Immature natural killer cell (primary cell): ENCODE data around the gene OTOP2. TPM values are rescaled to one million over a fixed set of nuclear protein-coding genes. Genes with fewer than 3 reads are reported as not detected.
"Not testable (repeated sequence)": the region's sequence is repeated elsewhere in the genome, so short reads cannot be mapped to it uniquely, and the experiment has no call there.

Experiments used
- DNase-seq, 3 donors: peaks; one replicate each; pipeline ENCODE4 v3.0.0; 2022; ENCODE audit warnings: mixed read lengths in 1 of 3
- H3K27ac Mint-ChIP-seq, 6 donors: one replicate each; pipeline ENCODE4 v1.8.0; 2020; ENCODE audit warnings: mixed read lengths in 6 of 6, mild to moderate bottlenecking in 5 of 6, inconsistent platforms in 4 of 6, moderate library complexity in 3 of 6
- H3K27me3 Mint-ChIP-seq, 3 donors: one replicate each; pipeline ENCODE4 v1.8.0; 2020 to 2021; ENCODE audit warnings: low read depth in 3 of 3, mild to moderate bottlenecking in 3 of 3, mixed read lengths in 3 of 3, moderate library complexity in 3 of 3, inconsistent platforms in 1 of 3
- H3K36me3 Mint-ChIP-seq, 3 donors: one replicate each; pipeline ENCODE4 v1.8.0; 2020; ENCODE audit warnings: mixed read lengths in 3 of 3, inconsistent platforms in 2 of 3, mild to moderate bottlenecking in 2 of 3
- H3K4me1 Mint-ChIP-seq, 2 donors: one replicate each; pipeline ENCODE4 v1.8.0; 2020; ENCODE audit warnings: inconsistent platforms in 2 of 2, mild to moderate bottlenecking in 2 of 2, mixed read lengths in 2 of 2, moderate library complexity in 1 of 2
- H3K4me3 Mint-ChIP-seq, 5 donors: one replicate each; pipeline ENCODE4 v1.8.0; 2020; ENCODE audit warnings: mild to moderate bottlenecking in 5 of 5, mixed read lengths in 5 of 5, inconsistent platforms in 3 of 5, moderate library complexity in 3 of 5
- H3K9me3 Mint-ChIP-seq, 6 donors: one replicate each; pipeline ENCODE4 v1.8.0; 2020; ENCODE audit warnings: mild to moderate bottlenecking in 6 of 6, mixed read lengths in 6 of 6, inconsistent platforms in 4 of 6, moderate library complexity in 3 of 6
- polyA plus RNA-seq, 3 donors: library from polyadenylated mRNA; unstranded; fragments of 300-500 nt; fragmentation: Illumina TruSeq; gene quantifications; one replicate each; pipeline ENCODE4 v1.2.3, GENCODE V29; 2021

The OTOP2 gene
- polyA plus RNA-seq, 3 donors from 2014 or later, result not detected

DNA sequence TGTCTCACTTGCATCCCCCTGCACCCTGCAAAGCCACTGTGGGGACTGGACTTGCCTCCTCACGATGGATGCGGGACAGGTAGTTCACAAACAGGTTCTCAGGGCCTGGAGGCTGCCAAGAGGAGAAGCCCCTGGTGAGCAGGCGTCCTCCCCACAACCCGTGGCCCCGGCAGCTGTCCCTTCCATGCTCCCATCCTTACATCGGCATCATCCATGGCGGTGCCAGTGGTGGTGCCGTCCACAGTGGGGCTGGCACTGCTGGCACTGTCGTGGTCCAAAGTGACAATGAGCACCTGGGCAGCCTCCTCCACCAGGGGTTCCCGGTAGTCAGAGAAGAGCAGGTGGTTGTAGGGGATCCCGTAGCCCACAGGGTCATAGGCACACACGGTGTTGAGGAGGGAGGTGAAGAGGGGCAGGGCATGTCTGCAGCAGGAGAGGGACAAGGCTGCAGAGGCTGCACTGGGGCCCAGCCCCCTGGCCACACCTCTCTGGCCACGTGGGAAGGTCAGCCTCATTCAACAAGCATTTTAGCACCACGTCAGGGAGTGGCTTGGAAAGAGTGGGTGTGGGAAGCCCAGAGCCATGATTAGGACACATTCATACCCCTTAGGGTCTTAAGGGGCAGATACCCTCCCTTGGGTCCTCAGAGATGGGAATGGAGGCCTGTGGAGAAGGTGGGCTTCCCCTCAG lies 35.9 kb downstream of the OTOP2 start:
- Mint-ChIP-seq H3K4me1 (peaks cover 3 to 5% of the 10 kb centered on the region in 2 donors), H3K4me3 (no peak overlapping the region), H3K27ac (peak overlapping the region in 1 of 6 donors; percentile 46), H3K36me3 (no peaks in the 10 kb centered on the region), H3K9me3 (no peaks in the 10 kb centered on the region), H3K27me3 (peaks cover 0 to 3% (median 2%) of the 10 kb centered on the region in 3 donors)
- no peak for DNase-seq

DNA sequence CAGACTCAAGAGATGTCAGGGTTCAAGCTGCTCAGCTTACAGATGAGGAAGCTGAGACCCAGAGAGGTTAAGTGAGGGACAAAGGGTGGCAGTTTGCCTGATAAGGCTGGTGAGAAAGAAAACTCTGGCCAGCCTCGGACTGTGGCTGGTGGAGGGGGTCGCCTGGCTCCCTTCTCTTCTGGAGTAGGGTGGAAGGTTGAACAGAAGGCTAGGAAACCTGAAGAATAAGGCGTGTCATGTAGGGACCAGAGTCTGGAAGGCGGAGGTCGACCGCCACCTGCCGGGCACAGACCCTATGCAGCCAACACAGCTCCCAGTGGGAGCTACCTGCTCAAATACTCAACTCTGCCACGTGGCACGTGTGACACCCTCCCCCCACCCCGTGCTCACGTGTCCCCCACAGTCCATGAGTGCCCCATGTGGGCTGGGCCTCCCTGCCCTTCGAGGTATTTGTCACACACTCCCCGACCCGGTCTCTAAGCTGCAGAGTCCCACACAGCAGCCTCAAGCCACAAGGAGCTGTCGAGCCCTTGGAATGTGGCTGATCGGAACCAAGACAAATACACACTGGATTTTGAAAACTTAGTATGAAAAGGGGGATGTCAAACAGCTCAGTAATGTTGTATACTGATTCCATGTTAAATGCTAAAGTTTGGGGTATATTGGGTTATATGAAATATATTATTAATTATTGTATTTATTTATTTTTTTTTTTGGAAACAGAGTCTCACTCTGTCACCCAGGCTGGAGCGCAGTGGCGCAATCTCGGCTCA lies 36.7 kb downstream of the OTOP2 start:
- no peaks in the 10 kb centered on the region for H3K9me3 Mint-ChIP-seq
- peak in 2 of 3 donors; percentile 7 to 12 for DNase-seq
- peak overlapping the region in 1 of 6 donors; percentile 46 for H3K27ac Mint-ChIP-seq

DNA sequence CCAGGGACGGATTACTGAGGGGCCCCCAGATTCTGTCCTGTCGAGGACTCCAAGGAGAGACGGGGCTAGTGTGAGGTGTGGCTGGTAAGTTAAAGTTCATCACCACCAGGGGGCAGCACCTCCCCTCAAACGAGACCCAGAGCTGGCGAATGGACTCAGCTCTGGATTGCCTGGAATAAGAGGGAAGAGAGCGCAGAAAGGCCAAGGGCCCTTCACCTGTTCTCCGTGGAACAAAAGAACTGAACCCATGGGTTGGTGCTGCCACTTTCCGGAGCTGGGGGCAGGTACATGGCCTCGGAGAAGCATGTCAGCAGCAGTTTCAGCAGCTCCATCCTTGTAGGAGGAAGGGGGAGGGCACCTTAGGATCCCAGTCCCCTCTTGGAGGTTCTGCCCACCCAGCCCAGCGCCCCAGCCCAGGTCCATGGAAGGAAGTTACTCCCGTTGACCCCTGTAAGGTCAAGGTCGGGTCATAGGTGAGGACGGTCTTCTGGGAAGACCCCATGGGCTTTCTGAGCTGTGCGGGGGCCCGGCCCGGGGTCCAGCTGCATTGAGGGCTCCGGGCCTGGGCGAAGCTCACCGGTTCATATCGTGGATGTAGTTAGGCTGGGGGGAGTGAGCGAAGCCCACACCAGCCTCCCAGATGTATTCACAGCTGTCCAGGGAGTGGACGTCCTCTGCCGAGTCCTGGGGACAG lies 37.7 kb downstream of the OTOP2 start:
- H3K27ac Mint-ChIP-seq, result peak overlapping the region in 1 of 6 donors; percentile 0
- peaks cover 0 to 3% (median 1%) of the 10 kb centered on the region in 3 donors for H3K27me3 Mint-ChIP-seq
- H3K4me1 Mint-ChIP-seq, result peaks cover 3 to 5% of the 10 kb centered on the region in 2 donors
- H3K9me3 Mint-ChIP-seq, result no peaks in the 10 kb centered on the region
- peak; percentile 77 to 80 (median 78) for DNase-seq
- H3K36me3 Mint-ChIP-seq, result no peaks in the 10 kb centered on the region
- peak overlapping the region in 1 of 5 donors; percentile 35 for H3K4me3 Mint-ChIP-seq

More for the DNA sequence above, 36.7 kb downstream of the OTOP2 start:
- Mint-ChIP-seq H3K36me3 (no peaks in the 10 kb centered on the region), H3K4me3 (no peak overlapping the region), H3K27me3 (peaks cover 0 to 3% (median 0%) of the 10 kb centered on the region in 3 donors), H3K4me1 (peaks cover 3 to 5% of the 10 kb centered on the region in 2 donors)

DNA sequence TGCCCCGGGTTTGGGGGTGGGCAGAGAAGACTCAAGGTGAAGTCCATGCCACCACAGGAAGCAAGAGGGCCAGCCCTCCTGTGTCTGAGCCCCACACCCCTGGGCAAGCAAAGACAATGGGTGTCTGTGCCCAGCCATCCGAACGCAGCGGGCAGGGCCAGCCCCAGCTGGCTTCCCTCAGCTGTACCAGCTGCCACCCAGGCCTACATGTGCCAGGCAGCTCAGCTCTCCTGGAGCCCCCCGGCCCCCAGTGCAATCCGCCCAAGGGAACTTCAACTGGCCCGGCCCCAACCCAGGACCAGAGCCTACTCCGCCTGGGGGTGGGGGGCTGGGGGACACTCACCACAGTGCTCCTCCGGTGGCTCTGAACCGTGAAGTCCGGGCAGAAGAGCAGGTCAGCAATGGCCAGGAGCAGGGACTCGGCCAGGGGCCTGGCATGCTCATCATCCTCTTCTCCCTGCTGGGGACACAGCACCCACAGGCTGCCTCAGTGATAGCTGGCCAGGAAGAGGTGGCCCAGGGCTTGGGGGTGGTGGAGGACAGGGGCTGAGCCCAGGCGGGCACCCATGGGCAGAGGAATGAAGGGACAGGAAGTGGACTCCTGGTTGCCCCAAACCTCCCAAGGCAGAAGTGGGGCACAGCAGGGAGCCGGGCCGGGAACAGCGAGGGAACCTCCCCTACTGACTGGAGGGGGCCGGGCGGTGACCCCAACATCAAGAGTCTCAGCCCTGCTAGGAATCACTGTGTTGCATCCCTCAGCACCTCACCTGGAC lies 38.7 kb downstream of the OTOP2 start:
- H3K27me3 Mint-ChIP-seq, result peaks cover 0 to 3% (median 1%) of the 10 kb centered on the region in 3 donors
- peaks cover 3 to 5% of the 10 kb centered on the region in 2 donors for H3K4me1 Mint-ChIP-seq
- H3K4me3 Mint-ChIP-seq, result no peak overlapping the region
- H3K36me3 Mint-ChIP-seq, result no peaks in the 10 kb centered on the region
- H3K9me3 Mint-ChIP-seq, result no peaks in the 10 kb centered on the region
- H3K27ac Mint-ChIP-seq, result no peak overlapping the region
- no peak for DNase-seq

DNA sequence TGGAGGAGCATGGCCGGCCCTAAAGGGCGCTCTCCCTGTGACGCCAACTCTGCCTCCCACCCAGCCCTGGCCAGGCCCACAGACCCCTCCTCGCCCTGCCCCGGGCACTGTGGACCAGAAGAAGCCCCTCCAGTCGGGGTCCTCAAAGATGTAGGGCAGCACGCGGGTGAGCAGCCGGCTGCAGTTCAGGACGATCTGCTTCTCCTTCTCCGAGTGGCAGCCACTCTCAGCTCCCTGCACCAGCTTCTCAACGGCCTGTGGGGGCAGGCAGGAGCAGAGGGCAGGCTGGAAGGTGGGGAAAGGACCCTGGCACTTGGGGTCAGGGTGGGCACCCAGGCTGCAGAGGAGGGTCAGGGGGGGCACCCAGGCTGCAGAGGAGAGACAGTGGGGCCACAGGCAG lies 39.6 kb downstream of the OTOP2 start:
- Mint-ChIP-seq H3K4me1 (peaks cover 3 to 5% of the 10 kb centered on the region in 2 donors), H3K4me3 (no peak overlapping the region), H3K36me3 (no peaks in the 10 kb centered on the region), H3K27me3 (peaks cover 0 to 3% (median 1%) of the 10 kb centered on the region in 3 donors), H3K9me3 (no peaks in the 10 kb centered on the region), H3K27ac (no peak overlapping the region)
- DNase-seq, result no peak

DNA sequence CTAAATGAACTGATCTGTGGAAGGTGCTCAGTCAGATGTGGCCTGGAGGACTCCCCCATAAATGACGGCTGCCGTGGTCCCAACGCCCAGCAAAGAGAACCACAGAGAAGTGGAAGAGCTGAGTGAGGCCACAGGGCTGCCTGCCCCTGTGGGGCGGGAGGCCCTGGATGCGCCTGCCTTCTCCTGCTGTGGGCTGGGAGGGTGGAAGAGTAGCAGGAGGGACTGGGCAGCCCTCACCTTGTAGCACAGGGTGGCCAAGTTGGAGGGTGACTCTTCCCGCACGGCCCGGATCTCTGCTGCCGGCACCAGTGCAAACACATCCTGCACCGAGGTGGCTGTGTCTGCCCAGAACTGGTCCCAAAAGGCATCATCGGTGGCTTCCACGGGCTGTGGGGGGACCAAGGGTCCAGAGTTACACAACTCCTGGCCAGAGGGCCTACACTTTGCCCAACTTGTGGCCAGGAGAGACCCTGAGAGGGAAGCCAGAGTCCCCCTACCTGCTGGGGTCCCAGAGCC lies 40.2 kb downstream of the OTOP2 start:
- Mint-ChIP-seq H3K4me3 (no peak overlapping the region), H3K4me1 (peaks cover 3 to 5% of the 10 kb centered on the region in 2 donors), H3K27me3 (peaks cover 0 to 5% (median 1%) of the 10 kb centered on the region in 3 donors), H3K9me3 (no peaks in the 10 kb centered on the region), H3K27ac (no peak overlapping the region), H3K36me3 (no peaks in the 10 kb centered on the region)
- DNase-seq, result no peak

DNA sequence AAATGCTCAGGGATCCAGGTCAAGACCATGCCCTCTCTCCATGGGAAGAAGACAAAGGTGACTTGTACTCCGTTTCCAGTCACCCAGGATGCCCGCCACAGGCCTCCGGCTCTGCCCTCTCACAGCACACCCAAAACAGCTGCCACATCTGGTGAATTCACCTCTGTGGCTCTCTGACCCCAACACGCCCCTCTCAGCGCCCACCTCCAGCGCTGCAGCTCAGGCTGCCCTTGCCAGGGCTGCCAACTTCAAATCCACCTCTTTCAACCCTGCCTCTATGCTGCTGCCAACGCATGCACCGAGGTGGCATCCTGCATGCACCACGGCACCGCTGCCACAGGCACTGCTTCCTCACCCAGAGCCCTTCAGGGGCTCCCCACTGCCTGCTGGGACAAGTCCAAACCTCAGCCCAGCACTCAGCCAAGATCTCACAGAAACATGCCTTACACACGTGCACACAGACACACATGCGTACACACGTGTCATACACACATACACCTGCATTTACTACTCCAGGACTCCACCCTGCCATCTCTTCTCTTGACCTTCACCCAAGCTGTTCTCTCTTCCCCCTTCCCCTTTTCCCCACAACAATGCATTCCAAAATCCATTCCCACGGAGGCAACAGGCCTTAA lies 41.0 kb downstream of the OTOP2 start:
- Mint-ChIP-seq H3K9me3 (no peaks in the 10 kb centered on the region), H3K27ac (no peak overlapping the region), H3K4me3 (no peak overlapping the region), H3K4me1 (peaks cover 3 to 5% of the 10 kb centered on the region in 2 donors), H3K36me3 (no peaks in the 10 kb centered on the region), H3K27me3 (peaks cover 0 to 6% (median 1%) of the 10 kb centered on the region in 3 donors)
- no peak for DNase-seq

DNA sequence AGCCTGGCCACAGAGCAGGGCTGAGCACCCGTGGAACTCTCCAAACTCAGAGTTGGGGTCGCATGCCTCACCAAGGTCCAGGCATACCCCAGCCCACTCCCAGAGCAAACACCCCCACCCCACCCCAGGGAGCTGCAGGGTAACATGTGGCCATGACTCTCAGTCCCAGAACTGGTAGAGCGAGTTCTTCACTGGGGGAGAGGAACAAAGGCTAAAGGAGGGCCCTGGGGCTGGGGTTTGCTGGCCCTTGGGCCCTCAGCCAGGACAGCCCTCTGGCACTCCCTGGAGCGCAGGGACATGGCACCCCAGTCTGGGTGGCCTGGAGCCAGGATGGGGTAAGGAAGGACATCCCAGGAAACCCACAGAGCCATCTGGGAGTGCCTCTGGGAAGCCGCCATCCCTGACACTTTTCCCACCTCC lies 44.3 kb downstream of the OTOP2 start:
- no peak overlapping the region for H3K4me3 Mint-ChIP-seq
- H3K4me1 Mint-ChIP-seq, result peaks cover 4 to 6% of the 10 kb centered on the region in 2 donors
- DNase-seq, result no peak
- no peak overlapping the region for H3K27ac Mint-ChIP-seq
- H3K9me3 Mint-ChIP-seq, result no peaks in the 10 kb centered on the region
- H3K27me3 Mint-ChIP-seq, result peaks cover 4 to 8% (median 8%) of the 10 kb centered on the region in 3 donors
- H3K36me3 Mint-ChIP-seq, result no peaks in the 10 kb centered on the region

DNA sequence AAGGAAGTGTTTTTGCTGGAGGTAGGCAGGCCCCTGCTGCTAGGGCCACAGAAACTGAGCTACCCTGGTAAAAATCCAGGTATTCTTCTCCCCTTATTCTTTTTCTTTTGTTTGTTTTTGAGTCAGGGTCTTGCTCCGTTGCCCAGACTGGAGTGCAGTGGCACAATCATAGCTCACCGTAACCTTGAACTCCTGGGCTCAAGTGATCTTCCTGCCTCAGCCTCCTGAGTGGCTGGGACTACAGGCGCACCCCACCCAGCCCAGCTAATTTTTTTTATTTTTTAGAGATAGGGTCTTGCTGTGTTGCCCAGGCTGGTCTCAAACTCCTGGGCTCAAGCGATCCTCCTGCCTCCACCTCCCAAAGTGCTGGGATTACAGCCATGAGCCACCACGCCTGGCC lies 45.4 kb downstream of the OTOP2 start:
- not testable (repeated sequence) for H3K4me1 Mint-ChIP-seq, H3K9me3 Mint-ChIP-seq, DNase-seq, H3K4me3 Mint-ChIP-seq, H3K36me3 Mint-ChIP-seq, H3K27ac Mint-ChIP-seq
- peaks cover 8 to 14% (median 9%) of the 10 kb centered on the region in 3 donors for H3K27me3 Mint-ChIP-seq

DNA sequence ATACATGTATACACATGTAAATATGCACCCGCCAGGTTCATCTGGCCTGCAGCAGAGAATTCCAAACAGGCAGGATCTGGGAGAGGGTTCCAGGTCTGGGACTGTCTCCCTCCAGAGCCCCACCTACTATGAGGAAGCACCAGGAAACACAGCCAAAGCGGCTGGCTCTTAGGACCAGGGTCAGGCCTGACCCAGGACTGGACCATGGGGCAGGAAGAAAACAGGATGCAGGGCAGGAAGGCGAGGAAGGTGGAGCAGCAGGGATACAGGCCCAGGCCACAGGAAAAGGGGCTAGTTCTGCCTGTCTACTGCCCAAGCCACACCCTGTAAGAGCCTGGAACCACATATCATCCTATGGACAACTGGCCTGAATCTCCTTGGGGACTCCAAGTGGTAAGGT lies 46.3 kb downstream of the OTOP2 start:
- Mint-ChIP-seq H3K27me3 (peaks cover 8 to 17% (median 12%) of the 10 kb centered on the region in 3 donors), H3K9me3 (no peaks in the 10 kb centered on the region), H3K36me3 (no peaks in the 10 kb centered on the region), H3K4me1 (peaks cover 4 to 6% of the 10 kb centered on the region in 2 donors), H3K4me3 (peak overlapping the region in 3 of 5 donors; percentile 26 to 63 (median 35)), H3K27ac (no peak overlapping the region)
- no peak for DNase-seq

DNA sequence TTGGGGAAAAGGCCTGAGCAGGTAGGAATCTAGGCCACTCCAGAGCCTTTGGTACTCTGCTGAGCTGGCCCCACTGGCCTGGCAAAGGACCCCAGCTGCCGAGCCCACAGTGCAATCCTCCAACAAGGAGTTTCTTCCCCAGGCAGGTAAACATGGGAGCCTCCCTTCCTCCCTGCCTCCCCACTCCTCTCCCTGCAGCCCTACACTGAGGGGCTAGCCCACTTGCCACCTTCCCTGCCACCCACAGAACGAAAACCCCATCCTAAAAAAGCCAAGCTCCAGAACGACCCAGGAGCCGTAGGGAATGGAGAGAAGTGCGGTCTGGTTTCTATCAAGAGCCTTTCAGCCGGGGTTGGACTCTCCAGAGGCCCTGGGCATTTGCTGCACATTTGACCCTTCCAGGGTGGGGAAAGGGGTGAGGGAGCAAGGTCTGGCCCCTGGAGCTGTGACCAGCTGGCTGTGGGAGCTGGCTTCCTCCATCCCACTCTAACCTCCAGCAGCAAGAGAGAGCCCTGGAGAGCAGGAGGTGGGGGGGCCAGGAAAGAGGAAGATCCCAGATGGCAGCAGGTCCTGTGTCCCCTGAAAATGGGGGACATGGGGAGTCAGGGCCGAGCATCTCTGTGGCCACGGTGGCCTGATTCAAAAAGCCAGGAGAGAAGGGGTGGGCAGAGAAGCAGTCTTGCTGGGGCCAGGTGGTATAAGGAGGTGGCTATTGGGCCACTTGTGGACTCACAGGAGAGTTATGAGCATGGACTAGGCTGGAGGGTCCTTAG lies 47.2 kb downstream of the OTOP2 start:
- Mint-ChIP-seq H3K36me3 (no peaks in the 10 kb centered on the region), H3K27ac (no peak overlapping the region), H3K4me1 (peaks cover 4 to 6% of the 10 kb centered on the region in 2 donors), H3K9me3 (no peaks in the 10 kb centered on the region), H3K4me3 (peak overlapping the region; percentile 44 to 65 (median 59)), H3K27me3 (peaks cover 8 to 21% (median 12%) of the 10 kb centered on the region in 3 donors)
- DNase-seq, result no peak

DNA sequence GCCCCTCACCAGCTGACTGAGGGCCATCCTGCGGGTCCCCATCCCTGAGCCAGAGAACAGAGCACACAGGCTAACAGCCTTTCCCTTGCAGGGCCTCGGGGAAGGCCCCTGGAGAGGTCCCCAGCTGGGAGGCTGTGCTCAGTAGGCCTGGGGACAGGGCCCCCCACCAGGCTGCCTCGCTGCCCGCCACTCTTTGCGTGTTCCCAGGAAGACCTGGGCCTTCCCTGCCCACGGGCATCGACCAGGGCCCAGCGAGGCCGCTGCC lies 47.7 kb downstream of the OTOP2 start:
- Mint-ChIP-seq H3K36me3 (no peaks in the 10 kb centered on the region), H3K27ac (no peak overlapping the region), H3K9me3 (no peaks in the 10 kb centered on the region), H3K4me3 (peak overlapping the region; percentile 44 to 65 (median 59)), H3K27me3 (peaks cover 6 to 23% (median 12%) of the 10 kb centered on the region in 3 donors), H3K4me1 (peaks cover 4 to 6% of the 10 kb centered on the region in 2 donors)
- DNase-seq, result no peak
